K562 (cell line): ENCODE results near the gene LPAR5. TPM values are rescaled to one million over a fixed set of nuclear protein-coding genes. Genes with fewer than 3 reads are reported as not detected.

Experiments
- BCOR ChIP-seq: fragments of 450-650 bp; IDR thresholded peaks from 2 replicates; pipeline ENCODE4 v1.6.1; 2016
- BRD4 ChIP-seq: fragments of 200-600 bp; sonication (generic); IDR thresholded peaks from 2 replicates; pipeline ENCODE4 v1.6.1; 2017; ENCODE audit warnings: inconsistent platforms
- CBX3 ChIP-seq, 2 experiments: IDR thresholded peaks; 1 replicate in 1 of 2; 2 replicates in 1 of 2; pipeline ENCODE4 v1.6.1; 2012; ENCODE audit warnings: inconsistent platforms in 2 of 2, low read length in 2 of 2, borderline replicate concordance in 1 of 2, control low read depth in 1 of 2
- CHD2 ChIP-seq: IDR thresholded peaks from 2 replicates; pipeline ENCODE4 v1.6.1; 2011; ENCODE audit warnings: low read depth, low read length
- GTF2A2 ChIP-seq: IDR thresholded peaks from 2 replicates; pipeline ENCODE4 v1.6.1; 2016; ENCODE audit warnings: mild to moderate bottlenecking, missing genetic modification characterization, missing compliant biosample characterization
- HMGN3 ChIP-seq: IDR thresholded peaks from 2 replicates; pipeline ENCODE4 v1.6.1; 2011; ENCODE audit warnings: borderline replicate concordance, low read depth, mild to moderate bottlenecking, mixed read lengths, low read length; ENCODE audit not compliant: insufficient read length; ENCODE audit errors: extremely low read depth
- NCOA2 ChIP-seq, 2 experiments: fragments of 450-650 bp; IDR thresholded peaks; 2 replicates each; pipeline ENCODE4 v1.6.1; 2018; ENCODE audit warnings: mild to moderate bottlenecking in 2 of 2, moderate library complexity in 1 of 2; ENCODE audit not compliant: partially characterized antibody in 2 of 2
- NRF1 ChIP-seq, 2 experiments: fragments of 450-650 bp; IDR thresholded peaks in 1 of 2; conservative IDR thresholded peaks in 1 of 2; 2 replicates each; pipeline ENCODE4 v1.6.1; 2014; ENCODE audit warnings: mild to moderate bottlenecking in 2 of 2
- POLR2AphosphoS2 ChIP-seq: IDR thresholded peaks from 2 replicates; pipeline ENCODE4 v1.6.1; 2012; ENCODE audit warnings: low read length, improper control_type of control experiment
- STAT5A ChIP-seq: IDR thresholded peaks from 2 replicates; pipeline ENCODE4 v1.6.1; 2012; ENCODE audit warnings: low read length, inconsistent platforms, borderline replicate concordance
- ZNF165 ChIP-seq: fragments of 250-450 bp; sonication (Bioruptor Pico); IDR thresholded peaks from 2 replicates; pipeline ENCODE4 v1.4.0; 2020; ENCODE audit warnings: borderline replicate concordance
- polyA plus RNA-seq, 8 experiments: library from polyadenylated mRNA; depleted of rRNA in 4 of 8; stranded (reverse) in 5 of 8; unstranded in 3 of 8; fragments of >200 nt; fragmentation: Nextera tagmentation in 2 of 8; fragmentation: Illumina TruSeq in 1 of 8; extraction: Ambion mirVana in 2 of 8; extraction: Trizol in 1 of 8; gene quantifications; 2 replicates each; pipeline versions ENCODE4 v1.2.1 to v1.2.3, GENCODE V29; 2011 to 2014; ENCODE audit warnings: inconsistent platforms in 1 of 8, missing spikeins in 1 of 8
- total RNA-seq, 7 experiments: library from RNA; depleted of rRNA in 6 of 7; stranded (reverse); fragments of >200 nt in 6 of 7; fragmentation: Illumina TruSeq in 2 of 7; extraction: Trizol in 2 of 7; gene quantifications; 2 replicates each; pipeline versions ENCODE4 v1.2.1 to v1.2.3, GENCODE V29; 2011 to 2021; ENCODE audit warnings: low replicate concordance in 1 of 7
- TF ChIP-seq, protein P1 (sequence below): fragments of 450-650 bp; IDR thresholded peaks from 2 replicates; pipeline ENCODE4 v1.6.1; 2016; ENCODE audit warnings: antibody characterized with exemption
- TF ChIP-seq, protein P2 (sequence below): fragments of 450-650 bp; IDR thresholded peaks from 2 replicates; pipeline ENCODE4 v1.6.1; 2018; ENCODE audit not compliant: partially characterized antibody
- TF ChIP-seq, protein P3 (sequence below): fragments of 150-350 bp; IDR thresholded peaks from 2 replicates; pipeline ENCODE4 v1.6.1; 2014; ENCODE audit warnings: low read depth, mild to moderate bottlenecking, low read length, borderline replicate concordance
- TF ChIP-seq, protein P4 (sequence below): sonication (generic); formaldehyde crosslinking; IDR thresholded peaks from 2 replicates; pipeline ENCODE4 v1.8.0; 2022; ENCODE audit warnings: mild to moderate bottlenecking, missing genetic modification reagents

Gene LPAR5
- total and polyA plus RNA-seq, 9 of the 15 experiments (the other 6 are each of a cell fraction or from before 2014, with no cell fraction given) = 1.3 to 11.7 (median 3.6) TPM

DNA sequence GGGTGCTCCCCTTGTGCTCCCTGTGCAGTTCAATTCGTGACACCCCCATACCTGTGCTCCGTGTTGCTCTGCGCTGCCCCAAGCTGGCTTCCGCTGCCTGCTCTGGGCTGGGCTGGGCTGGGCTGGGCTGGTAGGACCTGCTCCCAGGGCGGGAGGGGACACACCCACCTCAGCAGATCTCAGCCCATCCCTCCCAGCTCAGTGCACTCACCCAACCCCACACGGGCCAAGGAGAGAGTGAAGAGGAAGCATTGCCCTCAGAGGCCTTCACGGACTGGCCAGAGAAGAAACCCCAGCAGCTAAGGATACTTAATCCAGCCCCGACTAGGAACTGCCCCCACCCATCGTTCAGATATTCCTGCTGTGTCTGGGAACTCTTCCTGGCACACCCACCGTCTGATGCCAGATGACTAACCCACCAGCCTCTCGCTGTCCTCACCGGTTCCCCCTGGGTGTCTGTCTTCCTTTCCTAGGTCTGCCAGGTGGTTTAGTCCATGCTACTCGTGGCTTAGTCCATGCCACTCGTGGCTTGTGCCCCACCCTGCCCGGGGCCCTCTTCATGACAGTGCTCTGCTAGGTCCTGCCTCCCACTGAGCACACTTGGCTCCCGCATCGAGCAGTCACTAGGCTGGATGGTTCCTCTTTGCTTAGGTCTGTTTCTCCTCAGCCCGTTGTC is at the start of gene LPAR5 (continued):
- TF ChIP-seq, protein P1, sequence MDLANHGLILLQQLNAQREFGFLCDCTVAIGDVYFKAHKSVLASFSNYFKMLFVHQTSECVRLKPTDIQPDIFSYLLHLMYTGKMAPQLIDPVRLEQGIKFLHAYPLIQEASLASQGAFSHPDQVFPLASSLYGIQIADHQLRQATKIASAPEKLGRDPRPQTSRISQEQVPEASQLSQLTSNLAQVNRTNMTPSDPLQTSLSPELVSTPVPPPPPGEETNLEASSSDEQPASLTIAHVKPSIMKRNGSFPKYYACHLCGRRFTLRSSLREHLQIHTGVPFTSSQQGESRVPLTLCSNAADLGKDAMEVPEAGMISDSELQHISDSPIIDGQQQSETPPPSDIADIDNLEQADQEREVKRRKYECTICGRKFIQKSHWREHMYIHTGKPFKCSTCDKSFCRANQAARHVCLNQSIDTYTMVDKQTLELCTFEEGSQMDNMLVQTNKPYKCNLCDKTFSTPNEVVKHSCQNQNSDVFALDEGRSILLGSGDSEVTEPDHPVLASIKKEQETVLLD = no peak
- TF ChIP-seq ZNF165 (CRISPR knock-in tag) (no peak), CHD2 (no peak), HMGN3 (peak; percentile 55), STAT5A (no peak), CBX3 (IDR thresholded peaks at IDR 0.05; ENCODE audit: borderline replicate concordance in 1 of 2, low read length in 2 of 2) (no peak; a peak in 1 of 3 replicates), GTF2A2 (no peak), NRF1 (conservative IDR thresholded peaks at IDR 0.05 in 1 of 2, IDR thresholded peaks at IDR 0.05 in 1 of 2) (peak in 1 of 2 experiments; percentile 34; a peak in 1 of 4 replicates), NCOA2 (IDR thresholded peaks at IDR 0.05; ENCODE audit: partially characterized antibody in 2 of 2) (no peak), BCOR (peak; percentile 22; the same call in 1 of the 2 replicates), POLR2AphosphoS2 (peak; percentile 29; the same call in 1 of the 2 replicates), BRD4 (no peak)
- TF ChIP-seq, protein P2, sequence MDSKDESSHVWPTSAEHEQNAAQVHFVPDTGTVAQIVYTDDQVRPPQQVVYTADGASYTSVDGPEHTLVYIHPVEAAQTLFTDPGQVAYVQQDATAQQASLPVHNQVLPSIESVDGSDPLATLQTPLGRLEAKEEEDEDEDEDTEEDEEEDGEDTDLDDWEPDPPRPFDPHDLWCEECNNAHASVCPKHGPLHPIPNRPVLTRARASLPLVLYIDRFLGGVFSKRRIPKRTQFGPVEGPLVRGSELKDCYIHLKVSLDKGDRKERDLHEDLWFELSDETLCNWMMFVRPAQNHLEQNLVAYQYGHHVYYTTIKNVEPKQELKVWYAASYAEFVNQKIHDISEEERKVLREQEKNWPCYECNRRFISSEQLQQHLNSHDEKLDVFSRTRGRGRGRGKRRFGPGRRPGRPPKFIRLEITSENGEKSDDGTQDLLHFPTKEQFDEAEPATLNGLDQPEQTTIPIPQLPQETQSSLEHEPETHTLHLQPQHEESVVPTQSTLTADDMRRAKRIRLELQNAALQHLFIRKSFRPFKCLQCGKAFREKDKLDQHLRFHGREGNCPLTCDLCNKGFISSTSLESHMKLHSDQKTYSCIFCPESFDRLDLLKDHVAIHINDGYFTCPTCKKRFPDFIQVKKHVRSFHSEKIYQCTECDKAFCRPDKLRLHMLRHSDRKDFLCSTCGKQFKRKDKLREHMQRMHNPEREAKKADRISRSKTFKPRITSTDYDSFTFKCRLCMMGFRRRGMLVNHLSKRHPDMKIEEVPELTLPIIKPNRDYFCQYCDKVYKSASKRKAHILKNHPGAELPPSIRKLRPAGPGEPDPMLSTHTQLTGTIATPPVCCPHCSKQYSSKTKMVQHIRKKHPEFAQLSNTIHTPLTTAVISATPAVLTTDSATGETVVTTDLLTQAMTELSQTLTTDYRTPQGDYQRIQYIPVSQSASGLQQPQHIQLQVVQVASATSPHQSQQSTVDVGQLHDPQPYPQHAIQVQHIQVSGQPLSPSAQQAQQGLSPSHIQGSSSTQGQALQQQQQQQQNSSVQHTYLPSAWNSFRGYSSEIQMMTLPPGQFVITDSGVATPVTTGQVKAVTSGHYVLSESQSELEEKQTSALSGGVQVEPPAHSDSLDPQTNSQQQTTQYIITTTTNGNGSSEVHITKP = peak; percentile 75
- TF ChIP-seq, protein P3, sequence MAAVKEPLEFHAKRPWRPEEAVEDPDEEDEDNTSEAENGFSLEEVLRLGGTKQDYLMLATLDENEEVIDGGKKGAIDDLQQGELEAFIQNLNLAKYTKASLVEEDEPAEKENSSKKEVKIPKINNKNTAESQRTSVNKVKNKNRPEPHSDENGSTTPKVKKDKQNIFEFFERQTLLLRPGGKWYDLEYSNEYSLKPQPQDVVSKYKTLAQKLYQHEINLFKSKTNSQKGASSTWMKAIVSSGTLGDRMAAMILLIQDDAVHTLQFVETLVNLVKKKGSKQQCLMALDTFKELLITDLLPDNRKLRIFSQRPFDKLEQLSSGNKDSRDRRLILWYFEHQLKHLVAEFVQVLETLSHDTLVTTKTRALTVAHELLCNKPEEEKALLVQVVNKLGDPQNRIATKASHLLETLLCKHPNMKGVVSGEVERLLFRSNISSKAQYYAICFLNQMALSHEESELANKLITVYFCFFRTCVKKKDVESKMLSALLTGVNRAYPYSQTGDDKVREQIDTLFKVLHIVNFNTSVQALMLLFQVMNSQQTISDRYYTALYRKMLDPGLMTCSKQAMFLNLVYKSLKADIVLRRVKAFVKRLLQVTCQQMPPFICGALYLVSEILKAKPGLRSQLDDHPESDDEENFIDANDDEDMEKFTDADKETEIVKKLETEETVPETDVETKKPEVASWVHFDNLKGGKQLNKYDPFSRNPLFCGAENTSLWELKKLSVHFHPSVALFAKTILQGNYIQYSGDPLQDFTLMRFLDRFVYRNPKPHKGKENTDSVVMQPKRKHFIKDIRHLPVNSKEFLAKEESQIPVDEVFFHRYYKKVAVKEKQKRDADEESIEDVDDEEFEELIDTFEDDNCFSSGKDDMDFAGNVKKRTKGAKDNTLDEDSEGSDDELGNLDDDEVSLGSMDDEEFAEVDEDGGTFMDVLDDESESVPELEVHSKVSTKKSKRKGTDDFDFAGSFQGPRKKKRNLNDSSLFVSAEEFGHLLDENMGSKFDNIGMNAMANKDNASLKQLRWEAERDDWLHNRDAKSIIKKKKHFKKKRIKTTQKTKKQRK = no peak
- TF ChIP-seq, protein P4, sequence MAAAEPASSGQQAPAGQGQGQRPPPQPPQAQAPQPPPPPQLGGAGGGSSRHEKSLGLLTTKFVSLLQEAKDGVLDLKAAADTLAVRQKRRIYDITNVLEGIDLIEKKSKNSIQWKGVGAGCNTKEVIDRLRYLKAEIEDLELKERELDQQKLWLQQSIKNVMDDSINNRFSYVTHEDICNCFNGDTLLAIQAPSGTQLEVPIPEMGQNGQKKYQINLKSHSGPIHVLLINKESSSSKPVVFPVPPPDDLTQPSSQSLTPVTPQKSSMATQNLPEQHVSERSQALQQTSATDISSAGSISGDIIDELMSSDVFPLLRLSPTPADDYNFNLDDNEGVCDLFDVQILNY (CRISPR knock-in tag) = no peak
